HG02970 (cell line): Measurements from ENCODE around the gene RDH8.

ENCODE experiments used
- ATAC-seq: cut with Tn5 transposase; IDR thresholded peaks from one replicate; pipeline ENCODE4 v1.9.1; 2021; ENCODE audit warnings: mild to moderate bottlenecking, moderate library complexity, moderate number of reproducible peaks; ENCODE audit not compliant: unreplicated experiment, low FRiP score

RDH8 gene

GRCh38 chr19:10033614-10034013, 20.3 kb downstream of the RDH8 start:
- no peak for ATAC-seq

DNA sequence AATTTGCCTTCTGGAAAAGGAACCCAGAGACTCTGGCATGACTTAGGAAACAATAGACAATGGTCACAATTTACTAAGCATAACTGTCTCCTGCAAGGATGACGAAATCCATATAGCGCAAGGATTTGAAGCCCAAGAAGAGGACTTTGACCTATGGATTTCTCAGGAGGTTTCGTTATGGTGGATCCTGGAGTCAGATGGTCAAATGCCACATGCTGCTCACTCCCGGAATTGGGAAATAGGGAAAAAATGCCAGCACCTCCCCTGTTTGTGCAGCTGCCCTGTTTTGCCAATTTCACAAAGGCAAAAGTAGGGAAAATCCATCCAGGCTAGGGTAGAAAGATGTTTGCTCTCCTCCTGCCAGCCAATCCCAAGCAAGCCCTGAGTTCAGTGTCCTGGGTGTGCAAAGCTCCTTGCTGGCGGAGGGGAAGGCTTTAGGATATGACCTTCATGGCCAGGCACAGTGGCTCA, 23.4 kb downstream of the RDH8 start:
- ATAC-seq = no peak

DNA sequence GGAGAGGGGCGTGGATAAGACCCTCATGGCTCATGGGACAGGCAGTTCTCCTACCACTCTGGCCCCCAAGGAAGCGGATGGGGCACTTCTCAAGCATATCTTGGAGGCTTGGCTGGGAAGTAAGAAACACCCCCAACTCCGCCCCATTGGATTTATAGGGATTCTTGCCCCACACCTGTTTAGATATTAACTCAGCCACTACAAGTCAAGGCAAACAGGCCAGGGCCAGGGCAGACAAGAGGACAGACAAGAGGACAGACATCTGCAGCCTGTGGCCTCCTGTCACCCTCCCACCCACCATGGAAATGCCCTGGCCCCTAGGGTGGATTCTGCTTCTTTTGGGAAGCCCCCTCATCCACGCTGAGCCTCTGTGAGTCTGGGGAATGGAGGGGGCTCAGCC, 24.1 kb downstream of the RDH8 start:
- no peak for ATAC-seq

- ATAC-seq = no peak
Measured at GRCh38 chr19:10037809-10038208, 24.5 kb downstream of the RDH8 start.

DNA sequence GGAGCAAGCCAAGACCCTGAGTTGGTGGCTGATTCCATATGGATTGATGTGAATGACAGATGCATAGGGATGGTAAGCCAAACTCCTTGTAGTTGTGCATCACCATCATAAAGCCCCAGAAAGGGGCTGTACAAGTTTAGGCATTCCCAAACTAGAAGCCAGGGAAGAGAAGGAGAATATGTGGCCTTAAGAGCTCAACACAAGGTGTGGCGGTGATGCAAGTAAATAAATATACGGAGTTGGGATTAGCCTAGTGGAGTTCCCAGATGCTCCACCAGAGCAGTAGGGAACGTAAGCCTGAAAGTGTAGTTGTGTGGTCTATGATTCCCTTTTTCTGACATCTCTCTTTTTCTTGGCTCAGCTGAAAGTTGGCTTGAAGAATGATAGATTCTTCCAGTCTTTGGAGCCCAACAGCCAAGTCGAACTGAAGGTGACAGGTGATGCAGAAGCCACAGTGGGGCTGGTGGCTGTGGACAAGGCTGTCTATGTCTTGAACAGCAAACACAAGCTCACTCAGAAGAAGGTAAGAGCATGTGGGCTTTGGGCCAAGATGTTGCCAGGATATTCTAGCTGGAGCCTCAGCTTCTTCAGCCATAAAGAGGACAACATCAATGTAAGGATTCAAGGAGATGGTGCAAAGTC, 30.1 kb downstream of the RDH8 start:
- no peak for ATAC-seq

GRCh38 chr19:10044390-10044789, 31.1 kb downstream of the RDH8 start:
- no peak for ATAC-seq

GRCh38 chr19:10045371-10045770, 32.1 kb downstream of the RDH8 start:
- no peak for ATAC-seq

GRCh38 chr19:10049626-10050025, 36.3 kb downstream of the RDH8 start:
- no peak for ATAC-seq

- no peak for ATAC-seq
Measured at GRCh38 chr19:10052602-10053360, 39.5 kb downstream of the RDH8 start.

- no peak for ATAC-seq
Measured at GRCh38 chr19:10061717-10062310, 48.5 kb downstream of the RDH8 start.

DNA sequence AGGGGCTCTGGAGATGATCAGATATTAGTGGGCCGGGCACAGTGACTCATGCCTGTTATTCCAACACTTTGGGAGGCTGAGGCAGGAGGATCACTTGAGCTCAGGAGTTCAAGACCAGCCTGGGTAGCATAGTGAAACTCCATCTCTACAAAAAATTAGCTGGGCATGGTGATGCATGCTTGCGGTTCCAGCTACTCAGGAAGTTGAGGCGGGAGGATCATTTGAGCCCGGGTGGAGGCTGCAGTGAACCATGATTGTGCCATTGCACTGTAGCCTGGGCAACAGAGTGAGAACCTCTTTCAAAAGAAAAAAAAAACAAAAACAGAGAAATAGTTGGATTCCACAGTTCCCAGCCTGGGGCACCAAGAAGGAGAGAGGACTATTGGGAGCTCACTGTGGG, 54.9 kb downstream of the RDH8 start:
- no peak for ATAC-seq

DNA sequence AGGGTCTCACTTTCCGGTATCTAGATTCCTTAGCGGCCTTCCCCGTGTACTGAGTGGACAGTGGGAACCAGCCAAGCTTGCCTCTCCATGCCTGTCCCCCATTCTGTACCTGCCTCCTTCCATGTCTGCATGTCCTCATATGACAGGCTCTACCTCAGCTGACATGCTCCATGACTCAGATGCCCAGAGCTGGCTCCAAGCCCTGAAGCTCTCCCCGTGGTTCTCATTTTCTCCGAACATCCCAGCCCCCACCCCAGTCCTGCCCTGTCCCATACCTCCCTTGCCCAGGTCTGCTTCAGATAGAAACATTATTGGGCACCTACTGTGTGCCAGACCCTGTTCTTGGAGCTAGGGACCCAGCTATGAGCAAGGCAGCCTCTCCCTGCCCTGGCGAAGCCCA, 55.8 kb downstream of the RDH8 start:
- ATAC-seq = no peak

DNA sequence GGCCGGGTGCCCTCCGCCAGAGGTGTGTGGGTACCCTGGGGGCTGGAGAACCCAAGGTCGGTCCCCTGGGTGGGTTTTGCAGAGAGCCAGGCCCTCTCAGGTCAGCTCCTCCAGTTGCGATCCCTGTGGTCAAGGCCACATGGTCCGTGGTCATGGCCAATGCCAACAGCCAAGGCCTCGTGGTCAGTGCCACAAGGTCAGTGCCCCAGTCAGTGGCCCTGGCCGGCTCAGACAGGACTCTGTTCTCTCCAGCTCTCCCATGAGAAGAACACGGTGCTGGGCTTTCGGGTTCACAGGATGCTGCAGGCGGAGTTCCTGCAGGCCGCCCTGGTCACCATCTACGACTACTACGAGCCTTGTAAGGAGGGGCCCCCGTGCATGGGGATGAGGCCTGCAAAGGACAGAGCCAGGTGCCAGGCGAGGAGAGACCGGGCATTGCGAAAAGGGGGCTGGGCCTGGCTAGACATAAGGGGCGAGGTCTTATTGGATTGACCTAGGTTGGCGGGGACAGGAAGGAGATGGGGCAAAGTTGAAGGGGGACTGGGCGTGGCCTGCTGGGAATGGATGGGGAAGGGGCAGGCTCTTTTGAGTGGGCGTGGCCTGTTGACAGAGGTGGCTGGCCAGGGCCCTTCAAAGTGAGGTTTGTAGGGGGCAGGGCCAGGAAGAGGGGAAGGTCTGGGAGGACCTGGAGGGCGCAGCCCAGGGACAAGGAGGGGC, 57.6 kb downstream of the RDH8 start:
- ATAC-seq = no peak
